HG02973 (cell line): ENCODE data around the gene PEAR1.

ENCODE experiments used
- ATAC-seq: cut with Tn5 transposase; IDR thresholded peaks from one replicate; pipeline ENCODE4 v1.9.1; 2021; ENCODE audit warnings: moderate library complexity; ENCODE audit not compliant: unreplicated experiment

Gene PEAR1, protein sequence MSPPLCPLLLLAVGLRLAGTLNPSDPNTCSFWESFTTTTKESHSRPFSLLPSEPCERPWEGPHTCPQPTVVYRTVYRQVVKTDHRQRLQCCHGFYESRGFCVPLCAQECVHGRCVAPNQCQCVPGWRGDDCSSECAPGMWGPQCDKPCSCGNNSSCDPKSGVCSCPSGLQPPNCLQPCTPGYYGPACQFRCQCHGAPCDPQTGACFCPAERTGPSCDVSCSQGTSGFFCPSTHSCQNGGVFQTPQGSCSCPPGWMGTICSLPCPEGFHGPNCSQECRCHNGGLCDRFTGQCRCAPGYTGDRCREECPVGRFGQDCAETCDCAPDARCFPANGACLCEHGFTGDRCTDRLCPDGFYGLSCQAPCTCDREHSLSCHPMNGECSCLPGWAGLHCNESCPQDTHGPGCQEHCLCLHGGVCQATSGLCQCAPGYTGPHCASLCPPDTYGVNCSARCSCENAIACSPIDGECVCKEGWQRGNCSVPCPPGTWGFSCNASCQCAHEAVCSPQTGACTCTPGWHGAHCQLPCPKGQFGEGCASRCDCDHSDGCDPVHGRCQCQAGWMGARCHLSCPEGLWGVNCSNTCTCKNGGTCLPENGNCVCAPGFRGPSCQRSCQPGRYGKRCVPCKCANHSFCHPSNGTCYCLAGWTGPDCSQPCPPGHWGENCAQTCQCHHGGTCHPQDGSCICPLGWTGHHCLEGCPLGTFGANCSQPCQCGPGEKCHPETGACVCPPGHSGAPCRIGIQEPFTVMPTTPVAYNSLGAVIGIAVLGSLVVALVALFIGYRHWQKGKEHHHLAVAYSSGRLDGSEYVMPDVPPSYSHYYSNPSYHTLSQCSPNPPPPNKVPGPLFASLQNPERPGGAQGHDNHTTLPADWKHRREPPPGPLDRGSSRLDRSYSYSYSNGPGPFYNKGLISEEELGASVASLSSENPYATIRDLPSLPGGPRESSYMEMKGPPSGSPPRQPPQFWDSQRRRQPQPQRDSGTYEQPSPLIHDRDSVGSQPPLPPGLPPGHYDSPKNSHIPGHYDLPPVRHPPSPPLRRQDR

DNA sequence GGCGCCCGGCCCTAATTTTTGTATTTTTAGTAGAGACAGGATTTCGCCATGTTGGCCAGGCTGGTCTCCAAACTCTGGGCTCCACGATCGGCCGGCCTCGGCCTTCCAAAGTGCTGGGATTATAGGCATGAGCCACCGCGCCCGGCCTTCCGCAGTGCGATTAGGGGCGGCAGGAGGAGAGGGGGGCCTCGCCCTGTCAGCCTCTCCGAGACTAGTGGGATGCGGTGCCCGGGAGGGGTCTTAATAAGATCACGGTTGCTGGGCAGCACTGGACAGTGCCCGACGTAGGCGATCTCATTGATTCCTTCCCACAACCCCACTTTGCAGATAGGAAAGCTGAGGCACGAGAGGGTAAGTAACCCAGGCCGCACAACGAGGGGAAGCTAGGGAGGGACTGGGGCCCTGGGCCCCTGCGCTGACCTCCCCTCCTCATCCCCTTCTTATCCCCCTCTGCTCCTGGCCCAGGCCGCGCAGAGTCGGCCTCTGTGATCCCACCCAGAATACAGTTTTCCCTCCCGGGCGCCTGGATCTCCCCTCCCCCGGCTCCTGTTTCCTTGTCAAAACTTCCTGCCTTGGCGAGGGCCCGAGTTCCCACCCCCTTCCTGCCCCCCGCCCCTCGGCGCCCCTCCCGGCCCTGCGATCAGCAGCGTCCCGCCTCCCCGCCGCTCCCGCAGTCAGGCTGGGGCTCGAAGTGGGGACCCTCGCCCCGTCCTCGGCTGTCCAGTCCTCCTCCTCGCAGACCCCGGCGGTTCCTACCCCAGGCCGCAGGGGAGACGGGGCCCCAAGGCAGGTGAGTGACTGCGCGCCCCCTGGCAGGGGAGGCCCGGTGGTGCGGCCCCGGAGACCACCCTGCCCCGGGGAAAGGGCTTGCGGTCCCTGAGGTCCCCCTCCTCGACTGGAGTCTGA is at the start of gene PEAR1:
TSS of gene PEAR1 (plus strand) at position 671 of the 906 bp plus-strand sequence. CDS start 10,209 bp downstream, outside the sequence.
- no peak for ATAC-seq

DNA sequence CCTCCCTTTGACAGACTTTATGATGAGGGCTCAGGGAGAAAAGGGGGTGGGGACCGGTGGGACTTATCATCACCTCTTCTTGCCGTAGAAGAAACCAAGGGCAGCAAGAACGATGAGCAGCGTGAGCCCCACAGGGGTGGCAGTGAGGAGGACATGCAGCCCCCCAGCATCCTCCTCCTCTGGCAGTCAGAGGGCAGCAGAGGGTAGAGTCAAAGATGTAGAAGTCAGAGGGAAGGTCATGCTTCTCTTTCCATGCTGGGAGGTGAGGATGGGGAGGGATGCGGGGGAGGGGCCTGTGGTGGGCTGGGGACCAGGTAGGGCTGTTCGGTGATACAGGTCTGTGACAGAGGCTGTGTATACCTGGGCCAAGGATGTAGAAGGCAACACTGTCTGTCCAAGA is 49.4 kb upstream of the PEAR1 start:
- ATAC-seq, result no peak

DNA sequence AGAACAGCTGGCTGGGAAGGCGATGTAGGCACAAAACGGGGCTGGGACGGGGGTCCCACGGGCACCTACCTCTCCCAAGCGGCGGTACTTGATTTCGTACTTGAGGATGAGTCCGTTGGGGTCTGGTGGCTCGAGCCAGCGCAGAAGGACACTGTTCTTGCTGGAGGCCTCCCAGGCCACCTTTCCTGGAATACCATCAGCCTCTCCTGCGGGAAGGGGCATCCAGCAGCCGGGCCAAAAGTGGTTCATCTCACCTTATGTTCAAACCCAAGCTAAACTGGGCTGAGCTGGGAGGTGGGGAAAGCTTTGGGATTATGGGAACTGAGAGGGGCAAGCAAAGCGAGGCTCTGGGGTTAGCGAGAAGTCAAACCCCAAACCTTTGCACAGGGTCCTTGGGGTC is 48.9 kb upstream of the PEAR1 start:
- ATAC-seq, result no peak

DNA sequence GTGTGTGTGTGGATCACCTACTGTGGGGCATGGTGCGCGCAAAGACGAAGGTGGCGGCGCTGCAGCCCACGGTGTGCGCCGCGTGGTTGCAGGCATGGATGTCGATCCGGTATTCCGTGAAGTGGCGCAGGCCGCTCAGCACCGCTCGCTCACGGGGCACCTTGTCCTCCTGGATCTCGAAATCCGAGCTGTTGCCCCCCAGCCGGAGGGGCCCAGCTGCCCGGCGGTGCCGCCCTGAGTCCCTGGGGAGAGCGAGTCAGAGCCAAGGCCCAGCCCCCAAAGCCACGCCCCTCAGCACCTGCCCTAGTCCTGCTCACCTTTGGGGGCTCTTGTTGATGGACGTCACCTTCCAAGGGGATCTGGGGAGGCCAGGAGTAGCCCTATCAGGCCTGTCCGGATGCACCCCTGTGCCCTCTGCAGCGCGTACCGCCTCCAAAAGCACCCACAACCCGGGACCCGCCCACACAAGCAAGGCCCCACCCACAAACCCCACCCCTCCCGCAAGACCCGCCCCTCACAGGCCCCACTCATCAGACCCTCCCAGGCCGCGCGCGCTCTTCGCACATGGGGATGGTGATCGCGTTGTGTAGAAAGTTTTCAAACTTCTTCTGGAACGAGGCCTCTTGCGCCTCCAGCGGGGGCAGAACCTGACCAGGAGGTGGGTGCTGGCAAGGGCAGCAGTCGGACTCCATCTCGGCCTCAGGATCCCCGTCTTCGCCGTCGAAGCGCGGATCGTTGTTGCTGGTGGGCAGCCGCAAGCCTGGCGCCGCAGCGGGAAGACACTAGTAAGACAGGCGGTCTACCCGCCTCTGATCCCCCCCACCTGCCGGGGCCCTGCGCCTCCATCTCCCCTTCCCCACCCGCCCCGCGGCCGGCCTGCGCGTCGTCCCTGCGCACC is 48.2 kb upstream of the PEAR1 start:
- no peak for ATAC-seq

GRCh38 chr1:156845953-156846545 is 47.5 kb upstream of the PEAR1 start:
- ATAC-seq, result no peak

- no peak for ATAC-seq
Measured at GRCh38 chr1:156846643-156847042, 46.9 kb upstream of the PEAR1 start.

GRCh38 chr1:156847591-156848460 is 45.7 kb upstream of the PEAR1 start:
- ATAC-seq, result no peak

DNA sequence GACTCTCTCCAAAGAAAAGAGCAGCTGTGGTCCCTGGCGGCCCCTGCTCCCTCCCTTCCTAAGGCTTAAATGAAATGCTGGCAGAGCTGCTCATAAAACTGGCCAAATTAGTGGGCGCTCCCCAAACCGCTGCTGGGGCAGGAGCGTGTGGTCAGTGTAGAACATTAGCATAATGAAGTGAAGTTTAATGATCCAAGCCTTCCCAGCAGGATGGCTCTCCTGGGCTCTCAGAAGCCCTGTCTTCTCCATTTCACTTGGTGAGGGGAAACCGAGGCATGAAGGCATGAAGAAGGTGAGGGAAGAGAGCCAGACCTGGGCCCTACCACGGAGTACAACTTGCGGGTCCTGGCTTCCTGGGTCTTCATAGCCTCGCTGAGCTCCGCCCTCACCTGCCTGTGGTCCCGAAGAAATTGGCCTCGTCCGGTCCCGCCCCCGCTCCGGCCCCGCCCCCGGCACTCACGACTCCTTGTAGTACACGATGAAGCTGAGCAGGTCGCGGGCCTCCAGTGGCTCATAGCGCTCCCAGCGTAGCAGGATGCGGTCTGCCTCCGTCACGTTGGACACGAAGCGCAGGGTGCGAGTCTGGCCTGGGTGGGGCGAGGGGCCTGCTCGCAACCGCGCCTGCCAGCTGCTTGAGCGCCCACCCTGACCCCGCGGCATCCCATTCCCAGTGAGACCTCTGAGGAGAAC is 44.9 kb upstream of the PEAR1 start:
- no peak for ATAC-seq

DNA sequence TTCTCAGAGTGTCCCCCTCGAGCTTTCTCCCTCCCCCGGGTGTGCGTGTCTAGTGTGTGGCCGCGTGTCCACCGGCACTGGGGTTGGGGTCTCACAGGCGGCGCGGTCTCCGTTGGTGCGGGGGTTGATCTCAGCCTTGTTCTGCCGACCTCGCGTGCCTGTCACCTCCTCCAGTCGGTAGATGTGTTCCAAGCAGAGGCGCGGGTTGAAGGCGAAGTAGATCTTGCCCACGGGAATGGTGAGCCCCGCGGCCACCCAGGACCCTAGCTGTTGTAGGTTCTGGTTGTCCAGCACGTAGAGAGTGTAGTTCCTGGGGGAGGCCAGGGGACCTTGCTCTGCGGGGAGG is 44.4 kb upstream of the PEAR1 start:
- ATAC-seq, result no peak

DNA sequence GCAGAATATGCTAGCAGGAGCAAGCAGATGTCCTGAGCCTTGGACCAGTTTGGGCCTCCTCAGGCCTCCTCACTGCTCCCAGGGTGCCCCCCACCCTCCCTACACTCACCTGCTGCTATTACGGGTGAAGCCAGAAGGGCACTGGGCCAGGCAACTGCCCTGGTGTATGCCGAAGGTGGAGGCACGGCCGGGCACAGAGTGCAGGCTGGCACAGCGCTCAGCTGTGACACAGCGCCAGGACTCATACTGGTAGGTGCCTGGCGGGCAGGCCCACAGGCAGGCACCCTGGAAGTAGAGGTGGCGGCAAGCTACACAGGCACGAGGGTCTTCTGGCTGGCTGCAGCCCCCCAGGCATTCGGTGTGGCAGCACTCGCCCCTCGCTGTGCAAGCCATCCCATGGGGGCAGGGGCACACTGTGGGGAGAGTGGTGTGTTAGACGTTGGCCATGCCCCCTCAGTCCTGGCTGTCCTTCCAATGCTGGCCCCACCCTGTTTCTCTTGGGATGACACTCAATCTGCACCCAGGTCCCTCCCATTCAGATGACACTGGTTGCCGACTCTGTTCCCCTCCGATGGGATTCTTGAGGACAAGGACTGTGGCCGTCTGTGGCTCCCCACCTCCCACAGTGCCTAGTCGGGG is 41.6 kb upstream of the PEAR1 start:
- no peak for ATAC-seq

- no peak for ATAC-seq
Measured at GRCh38 chr1:156852418-156852874, 41.1 kb upstream of the PEAR1 start.

DNA sequence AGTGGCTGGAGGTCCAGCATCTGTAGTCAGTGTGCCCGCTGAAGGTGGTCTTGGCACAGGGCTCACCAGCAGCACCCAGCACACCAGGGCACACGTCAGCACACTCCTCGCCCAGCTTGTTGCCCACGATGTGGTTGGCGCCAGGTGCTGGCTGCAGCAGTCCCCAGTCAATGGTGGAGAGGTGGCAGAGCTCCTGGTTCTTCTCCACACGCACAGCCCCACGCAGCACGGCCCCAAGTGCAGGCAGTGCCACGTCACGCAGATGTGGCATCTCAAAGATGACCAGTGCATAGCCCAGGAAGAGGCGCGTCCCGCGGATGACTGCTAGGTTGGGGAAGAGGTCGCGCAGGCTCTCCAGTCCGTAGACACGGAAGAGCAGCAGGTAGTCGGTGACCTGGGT is 39.8 kb upstream of the PEAR1 start:
- no peak for ATAC-seq

DNA sequence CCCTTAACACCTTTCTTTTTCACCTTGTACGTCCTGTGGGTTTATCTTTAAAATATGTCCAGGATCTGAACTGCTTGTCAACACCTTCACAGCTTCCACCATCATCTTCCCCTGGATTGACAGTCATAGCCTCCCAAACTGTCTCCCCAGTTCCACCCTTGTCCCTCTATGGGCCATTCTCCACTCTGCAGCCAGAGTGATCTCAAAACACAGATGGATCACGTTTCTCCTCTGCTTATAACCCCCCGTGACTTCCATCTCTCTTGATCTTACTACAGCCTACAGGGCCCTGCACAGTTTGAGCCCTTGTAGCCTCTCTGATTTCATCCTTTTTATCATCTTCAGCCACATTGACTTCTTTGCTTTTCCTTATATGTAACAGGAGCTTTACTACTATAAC is 38.9 kb upstream of the PEAR1 start:
- ATAC-seq, result no peak

DNA sequence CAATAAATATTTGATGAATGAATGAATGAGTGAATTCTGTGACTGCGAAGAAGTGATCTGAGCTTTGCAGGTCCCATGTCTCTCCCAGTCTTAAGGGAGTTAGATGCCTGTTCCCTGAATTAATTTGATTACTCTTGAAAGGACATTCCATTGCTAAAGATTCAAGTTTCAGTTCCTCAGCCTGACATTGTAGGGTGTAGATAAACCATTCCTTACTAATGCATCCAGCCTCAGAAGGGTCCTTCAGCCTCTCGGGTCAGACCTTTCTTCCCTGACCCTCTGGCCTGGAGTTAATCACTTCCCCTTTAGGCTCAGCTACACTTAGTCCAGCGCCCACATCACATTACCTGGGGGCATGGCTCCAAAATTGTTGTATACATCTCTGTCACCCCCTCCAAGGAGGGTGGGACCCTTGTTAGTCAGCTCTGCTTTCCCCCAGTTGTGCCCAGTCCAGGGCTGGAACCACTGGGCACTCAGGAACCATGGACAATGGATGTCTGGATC is 37.2 kb upstream of the PEAR1 start:
- no peak for ATAC-seq

- no peak for ATAC-seq
Measured at GRCh38 chr1:156857532-156857931, 36.0 kb upstream of the PEAR1 start.

DNA sequence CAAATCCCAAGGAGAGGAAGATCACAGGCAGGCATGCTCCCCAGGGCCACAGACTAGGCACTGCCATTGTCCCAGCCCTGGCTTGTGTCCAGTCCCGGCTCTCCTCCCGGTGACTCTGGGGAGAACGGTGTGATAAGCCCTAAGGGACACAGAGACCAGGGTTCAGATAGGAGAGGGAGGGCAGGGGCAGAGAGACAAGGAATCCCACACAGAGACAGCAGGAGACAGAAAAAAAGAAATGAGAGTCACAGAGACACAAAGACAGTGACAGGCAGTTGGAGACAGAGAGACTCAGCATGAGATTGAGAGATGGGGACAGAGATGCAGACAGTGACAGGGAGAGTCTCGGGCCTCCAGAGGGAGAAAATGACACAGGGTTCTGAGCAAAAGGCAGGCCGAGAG is 35.0 kb upstream of the PEAR1 start:
- ATAC-seq, result no peak

GRCh38 chr1:156858959-156859522 is 34.5 kb upstream of the PEAR1 start, which contains the start of gene INSRR:
INSRR (minus strand) TSS chr1:156859117; CDS start chr1:156858621, 496 bp downstream.
- no peak for ATAC-seq
